Cardiac muscle cell (in vitro differentiated cells and primary cell): ENCODE measurements around the gene SYT13. TPM values are rescaled to one million over a fixed set of nuclear protein-coding genes. Genes with fewer than 3 reads are reported as not detected.

Source experiments
- DNase-seq, 2 donors: peaks; one replicate each; pipeline versions ENCODE4 v3.0.0 to v3.0.0-alpha.2; 2010 to 2017; ENCODE audit warnings: low read depth in 1 of 2, low spot score in 1 of 2
- H3K27ac ChIP-seq: fragments of 200-600 bp; sonication (generic); 2 replicates; pipeline ENCODE4 v1.5.1; 2016
- H3K27me3 ChIP-seq: fragments of 200-600 bp; sonication (generic); 2 replicates; pipeline ENCODE4 v1.6.0; 2016; ENCODE audit warnings: control low read depth
- H3K36me3 ChIP-seq: fragments of 200-600 bp; sonication (generic); 2 replicates; pipeline ENCODE4 v1.5.1; 2016; ENCODE audit warnings: control low read depth
- H3K4me1 ChIP-seq: fragments of 200-600 bp; sonication (generic); 2 replicates; pipeline ENCODE4 v1.8.1; 2017; ENCODE audit warnings: low read depth, mild to moderate bottlenecking, mixed run types
- H3K4me3 ChIP-seq: fragments of 200-600 bp; sonication (generic); 2 replicates; pipeline ENCODE4 v1.5.1; 2016; ENCODE audit warnings: mild to moderate bottlenecking
- H3K9me3 ChIP-seq: fragments of 200-600 bp; sonication (generic); 2 replicates; pipeline ENCODE4 v1.5.1; 2017; ENCODE audit warnings: low read depth, mild to moderate bottlenecking, control low read depth
- CTCF ChIP-seq: IDR thresholded peaks from 2 replicates; pipeline ENCODE4 v1.5.1; 2012; ENCODE audit warnings: low read depth, mild to moderate bottlenecking, low read length
- polyA plus RNA-seq: library from polyadenylated mRNA; unstranded; fragments of >200 nt; fragmentation: Nextera tagmentation; extraction: Ambion mirVana; gene quantifications from 2 replicates; pipeline ENCODE4 v1.2.1, GENCODE V29; 2016
- total RNA-seq: library from RNA; depleted of rRNA; stranded (reverse); fragments of >200 nt; gene quantifications from 2 replicates; pipeline ENCODE4 v1.2.3, GENCODE V29; 2016

Gene SYT13
- total and polyA plus RNA-seq, 2 experiments from 2014 or later, result 0.09 to 1.6 TPM

- Histone ChIP-seq H3K4me3 (no peak overlapping the region), H3K36me3 (no peaks in the 10 kb centered on the region), H3K4me1 (no peaks in the 10 kb centered on the region), H3K27ac (no peak overlapping the region), H3K9me3 (no peaks in the 10 kb centered on the region), H3K27me3 (no peaks in the 10 kb centered on the region)
- no peak for DNase-seq
- TF ChIP-seq CTCF, result no peak
Observed at GRCh38 chr11:45322891-45323600, 36.9 kb upstream of the SYT13 start.

DNA sequence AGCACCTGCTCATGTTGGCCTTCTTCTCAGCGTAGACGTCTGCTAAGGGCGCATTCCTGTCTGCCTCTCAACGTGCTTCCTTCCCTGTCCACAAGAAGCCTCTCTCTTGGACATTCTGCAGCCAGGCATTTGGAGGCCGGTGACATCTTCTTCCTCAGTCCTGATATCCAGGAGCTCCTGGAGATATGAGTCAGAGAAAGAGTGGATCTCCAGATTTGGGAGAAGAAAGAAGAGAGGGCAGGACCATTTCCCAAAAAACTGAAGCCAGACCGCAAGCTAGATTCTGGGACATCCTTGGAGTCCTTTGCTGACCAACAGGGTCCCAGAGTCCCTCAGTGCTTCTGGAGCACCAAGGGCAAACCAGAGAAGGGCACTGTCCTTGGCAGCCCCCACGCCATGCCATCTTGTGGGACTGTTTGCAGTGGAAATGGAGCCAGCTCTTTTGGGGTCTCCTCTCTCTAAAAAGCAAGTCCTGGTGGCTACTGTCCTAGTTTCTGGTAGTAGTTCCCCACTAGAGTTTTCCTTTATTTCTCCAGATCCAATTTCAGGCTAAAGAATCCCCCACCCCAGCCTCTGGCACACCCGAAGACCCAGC is 36.1 kb upstream of the SYT13 start:
- Histone ChIP-seq H3K4me1 (no peaks in the 10 kb centered on the region), H3K27ac (no peak overlapping the region), H3K36me3 (no peaks in the 10 kb centered on the region), H3K9me3 (no peaks in the 10 kb centered on the region), H3K4me3 (no peak overlapping the region), H3K27me3 (no peaks in the 10 kb centered on the region)
- TF ChIP-seq CTCF, result no peak
- no peak for DNase-seq

DNA sequence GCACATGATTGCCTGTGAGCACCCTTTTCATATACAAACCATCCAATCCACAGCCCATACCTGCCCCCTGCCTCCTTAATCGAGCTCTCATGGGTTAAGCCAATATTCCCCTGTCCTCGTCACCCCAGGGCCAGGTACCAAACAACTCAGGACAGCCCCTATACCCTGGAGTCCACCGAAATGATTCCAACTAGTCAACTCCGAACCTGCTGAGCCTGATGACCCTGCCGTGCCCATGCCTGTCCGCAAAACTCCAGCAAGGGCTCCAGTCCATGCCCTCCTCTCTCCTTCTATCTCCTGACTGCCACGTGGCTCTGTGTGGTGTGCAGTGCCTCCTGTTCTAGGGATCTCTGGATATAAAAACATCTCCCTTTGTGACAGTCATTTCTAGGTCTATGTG is 35.5 kb upstream of the SYT13 start:
- Histone ChIP-seq H3K4me3 (no peak overlapping the region), H3K27ac (no peak overlapping the region), H3K4me1 (no peaks in the 10 kb centered on the region), H3K27me3 (no peaks in the 10 kb centered on the region), H3K9me3 (no peaks in the 10 kb centered on the region), H3K36me3 (no peaks in the 10 kb centered on the region)
- DNase-seq, result no peak
- TF ChIP-seq CTCF, result no peak

GRCh38 chr11:45321031-45321595 is 35.0 kb upstream of the SYT13 start:
- no peaks in the 10 kb centered on the region for H3K4me1 ChIP-seq
- no peak for DNase-seq
- no peak for TF ChIP-seq CTCF
- no peak overlapping the region for H3K4me3 ChIP-seq
- H3K36me3 ChIP-seq, result no peaks in the 10 kb centered on the region
- H3K27me3 ChIP-seq, result no peaks in the 10 kb centered on the region
- no peak overlapping the region for H3K27ac ChIP-seq
- no peaks in the 10 kb centered on the region for H3K9me3 ChIP-seq

- no peak overlapping the region for H3K4me3 ChIP-seq
- no peak overlapping the region for H3K27ac ChIP-seq
- H3K9me3 ChIP-seq, result no peaks in the 10 kb centered on the region
- H3K36me3 ChIP-seq, result no peaks in the 10 kb centered on the region
- no peaks in the 10 kb centered on the region for H3K4me1 ChIP-seq
- no peak for TF ChIP-seq CTCF
- H3K27me3 ChIP-seq, result peaks cover 2% of the 10 kb centered on the region
- DNase-seq, result no peak
Observed at GRCh38 chr11:45320371-45320770, 34.2 kb upstream of the SYT13 start.
